Esophagus muscularis mucosa (tissue), 4 donors: Measurements from ENCODE around the gene MRFAP1L1.

Experiments used
- EP300 ChIP-seq: sonication (generic); formaldehyde crosslinking; IDR thresholded peaks from one replicate; pipeline ENCODE4 v1.6.1; 2017; ENCODE audit warnings: antibody characterized with exemption
- POLR2AphosphoS5 ChIP-seq, 2 donors: sonication (generic); formaldehyde crosslinking; IDR thresholded peaks; one replicate each; pipeline ENCODE4 v1.6.1; 2017; ENCODE audit warnings: antibody characterized with exemption in 2 of 2
- TF ChIP-seq, protein P1 (sequence below), 3 experiments: fragments of 200-600 bp in 2 of 3; fragments of 450-650 bp in 1 of 3; sonication (generic) in 2 of 3; IDR thresholded peaks; one replicate each; pipeline ENCODE4 v1.5.1; 2017 to 2019; ENCODE audit warnings: antibody characterized with exemption in 3 of 3, mild to moderate bottlenecking in 2 of 3, moderate library complexity in 1 of 3

DNA sequence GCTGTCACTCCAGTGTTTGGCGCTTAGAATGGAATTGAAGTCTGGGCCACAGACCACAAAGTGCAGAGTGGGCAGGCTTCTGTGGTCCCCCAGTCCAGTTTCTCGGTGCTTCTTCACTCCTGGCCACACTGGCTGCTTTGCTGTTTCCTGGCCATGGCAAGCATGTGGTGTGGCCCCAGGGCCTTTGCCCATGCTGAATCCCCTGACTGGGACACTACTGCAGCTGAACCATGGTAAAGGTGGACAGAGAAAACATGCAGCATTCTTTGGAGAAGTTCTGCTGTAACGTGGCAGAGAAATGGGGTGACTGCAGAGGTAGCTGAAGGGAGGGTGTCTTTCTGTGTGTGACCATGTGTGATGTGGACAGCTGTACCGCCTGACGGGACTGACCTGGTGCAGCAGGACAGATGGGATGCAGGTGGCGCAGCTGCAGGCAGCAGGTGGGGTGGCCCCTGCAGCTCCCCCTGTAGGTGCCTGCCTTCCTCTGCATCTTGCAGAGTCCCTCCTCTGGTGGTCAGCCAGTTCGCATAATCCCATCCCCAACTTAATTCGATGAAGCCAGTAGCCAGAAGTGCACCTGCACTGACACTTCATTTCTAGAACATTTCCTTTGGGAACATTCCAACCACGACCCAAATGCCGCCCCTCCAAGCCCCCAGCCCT, 29.2 kb downstream of the MRFAP1L1 start:
- TF ChIP-seq, protein P1, sequence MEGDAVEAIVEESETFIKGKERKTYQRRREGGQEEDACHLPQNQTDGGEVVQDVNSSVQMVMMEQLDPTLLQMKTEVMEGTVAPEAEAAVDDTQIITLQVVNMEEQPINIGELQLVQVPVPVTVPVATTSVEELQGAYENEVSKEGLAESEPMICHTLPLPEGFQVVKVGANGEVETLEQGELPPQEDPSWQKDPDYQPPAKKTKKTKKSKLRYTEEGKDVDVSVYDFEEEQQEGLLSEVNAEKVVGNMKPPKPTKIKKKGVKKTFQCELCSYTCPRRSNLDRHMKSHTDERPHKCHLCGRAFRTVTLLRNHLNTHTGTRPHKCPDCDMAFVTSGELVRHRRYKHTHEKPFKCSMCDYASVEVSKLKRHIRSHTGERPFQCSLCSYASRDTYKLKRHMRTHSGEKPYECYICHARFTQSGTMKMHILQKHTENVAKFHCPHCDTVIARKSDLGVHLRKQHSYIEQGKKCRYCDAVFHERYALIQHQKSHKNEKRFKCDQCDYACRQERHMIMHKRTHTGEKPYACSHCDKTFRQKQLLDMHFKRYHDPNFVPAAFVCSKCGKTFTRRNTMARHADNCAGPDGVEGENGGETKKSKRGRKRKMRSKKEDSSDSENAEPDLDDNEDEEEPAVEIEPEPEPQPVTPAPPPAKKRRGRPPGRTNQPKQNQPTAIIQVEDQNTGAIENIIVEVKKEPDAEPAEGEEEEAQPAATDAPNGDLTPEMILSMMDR (IDR thresholded peaks at IDR 0.05), result no peak
- no peak for TF ChIP-seq POLR2AphosphoS5 (IDR thresholded peaks at IDR 0.05)
- no peak for TF ChIP-seq EP300
